ENCODE results near the gene RAF1. TPM values are rescaled to one million over a fixed set of nuclear protein-coding genes. Genes with fewer than 3 reads are reported as not detected.

The RAF1 gene
- total and polyA plus RNA-seq, 4 donors = 41.4 to 182 (median 80.5) TPM

DNA sequence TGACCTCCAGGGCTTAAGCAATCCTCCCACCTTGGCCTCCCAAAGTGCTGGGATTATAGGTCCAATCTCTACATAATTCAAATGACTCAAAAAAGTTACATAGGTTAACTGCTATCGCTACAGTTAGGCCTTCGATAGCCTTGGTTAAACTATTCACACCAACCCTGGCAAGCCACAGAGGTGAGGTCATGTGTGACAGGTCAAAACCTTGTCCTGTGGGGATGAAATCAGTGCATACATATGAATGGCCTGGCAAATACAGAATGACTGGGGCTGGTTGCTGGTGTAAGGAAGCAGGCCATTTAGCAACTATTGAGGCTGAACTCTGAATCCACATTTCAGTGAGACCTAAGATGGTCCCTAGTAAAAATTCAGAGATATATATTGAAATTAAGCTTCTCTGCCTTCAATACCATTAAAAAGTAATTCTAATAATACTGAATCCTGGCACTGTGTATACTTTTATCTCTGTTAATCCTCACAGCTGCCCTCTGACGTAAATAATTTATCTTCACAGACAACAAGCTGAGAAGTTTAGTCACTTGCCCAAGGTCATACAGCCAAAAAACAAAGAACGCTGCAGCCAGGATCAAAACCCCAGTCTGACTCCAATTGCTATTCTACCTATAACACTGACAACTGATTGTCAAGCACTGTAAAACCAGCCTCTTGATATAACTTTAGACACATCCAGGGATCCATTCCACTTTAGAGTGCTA lies 71.8 kb downstream of the RAF1 start:
- H3K27ac ChIP-seq (ENCODE audit: low read depth in 1 of 2, low read length in 1 of 2) = peak overlapping the region in 1 of 2 donors; percentile 70
- H3K9ac ChIP-seq (ENCODE audit: insufficient read depth in 1 of 2, low read length in 2 of 2) = no peak overlapping the region
- no peak for ATAC-seq (ENCODE audit: insufficient read depth, low FRiP score)
- WGBS, 2 donors = 94 to 96% methylated on average over 4 of the region's 4 CpGs
- H3K9me3 ChIP-seq (ENCODE audit: control insufficient read depth in 4 of 4, insufficient read depth in 3 of 4, low read length in 3 of 4) = no peaks in the 10 kb centered on the region
- DNase-seq = no peak
- TF ChIP-seq CTCF (IDR thresholded peaks at IDR 0.05; ENCODE audit: control extremely low read depth, extremely low read depth) = no peak
- peaks cover 0 to 3% (median 0%) of the 10 kb centered on the region in 5 donors for H3K4me1 ChIP-seq (ENCODE audit: control insufficient read depth in 5 of 5, insufficient read depth in 5 of 5, low read length in 5 of 5)
- peaks cover 34 to 47% (median 37%) of the 10 kb centered on the region in 4 donors for H3K36me3 ChIP-seq (ENCODE audit: control insufficient read depth in 4 of 4, insufficient read depth in 4 of 4, low read length in 4 of 4)
- H3K4me3 ChIP-seq = no peak overlapping the region
- H3K27me3 ChIP-seq (ENCODE audit: control insufficient read depth in 3 of 3, insufficient read depth in 3 of 3, low read length in 2 of 3) = no peaks in the 10 kb centered on the region

GRCh38 chr3:12591456-12591855 lies 72.5 kb downstream of the RAF1 start:
- Histone ChIP-seq H3K9ac (ENCODE audit: insufficient read depth in 1 of 2, low read length in 2 of 2) (no peak overlapping the region), H3K27me3 (ENCODE audit: control insufficient read depth in 3 of 3, insufficient read depth in 3 of 3, low read length in 2 of 3) (no peaks in the 10 kb centered on the region), H3K36me3 (ENCODE audit: control insufficient read depth in 4 of 4, insufficient read depth in 4 of 4, low read length in 4 of 4) (peaks cover 34 to 45% (median 38%) of the 10 kb centered on the region in 4 donors), H3K4me3 (no peak overlapping the region), H3K27ac (ENCODE audit: low read depth in 1 of 2, low read length in 1 of 2) (peak overlapping the region in 1 of 2 donors; percentile 70), H3K9me3 (ENCODE audit: control insufficient read depth in 4 of 4, insufficient read depth in 3 of 4, low read length in 3 of 4) (no peaks in the 10 kb centered on the region), H3K4me1 (ENCODE audit: control insufficient read depth in 5 of 5, insufficient read depth in 5 of 5, low read length in 5 of 5) (peaks cover 0 to 3% (median 0%) of the 10 kb centered on the region in 5 donors)
- ATAC-seq (ENCODE audit: insufficient read depth, low FRiP score) (no peak), DNase-seq (no peak)
- TF ChIP-seq CTCF (IDR thresholded peaks at IDR 0.05; ENCODE audit: control extremely low read depth, extremely low read depth) = no peak
- 96 to 97% methylated on average over 6 of the region's 6 CpGs for WGBS, 2 donors

DNA sequence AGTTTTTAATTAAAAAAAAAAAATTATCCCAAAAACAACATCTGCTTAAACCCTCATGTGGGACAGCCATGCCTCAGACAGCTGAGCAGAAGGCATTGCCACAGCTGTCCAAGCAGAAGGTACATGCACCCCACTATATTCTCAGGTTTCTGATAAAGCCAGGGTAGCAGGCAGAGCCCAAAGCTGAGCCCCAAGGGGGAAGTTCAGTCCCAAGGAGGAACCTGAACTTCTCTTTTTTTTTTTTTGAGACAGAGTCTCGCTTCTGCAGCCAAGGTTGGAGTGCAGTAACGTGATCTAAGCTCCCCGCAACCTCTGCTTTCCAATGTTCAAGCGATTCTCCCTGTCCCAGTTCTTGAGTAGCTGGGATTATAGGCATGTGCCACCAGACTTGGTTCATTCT lies 73.8 kb downstream of the RAF1 start:
- Histone ChIP-seq H3K9me3 (ENCODE audit: control insufficient read depth in 4 of 4, insufficient read depth in 3 of 4, low read length in 3 of 4) (no peaks in the 10 kb centered on the region), H3K36me3 (ENCODE audit: control insufficient read depth in 4 of 4, insufficient read depth in 4 of 4, low read length in 4 of 4) (peaks cover 31 to 45% (median 38%) of the 10 kb centered on the region in 4 donors), H3K4me1 (ENCODE audit: control insufficient read depth in 5 of 5, insufficient read depth in 5 of 5, low read length in 5 of 5) (peaks cover 0 to 3% (median 0%) of the 10 kb centered on the region in 5 donors), H3K9ac (ENCODE audit: insufficient read depth in 1 of 2, low read length in 2 of 2) (no peak overlapping the region), H3K4me3 (no peak overlapping the region), H3K27ac (ENCODE audit: low read depth in 1 of 2, low read length in 1 of 2) (no peak overlapping the region), H3K27me3 (ENCODE audit: control insufficient read depth in 3 of 3, insufficient read depth in 3 of 3, low read length in 2 of 3) (no peaks in the 10 kb centered on the region)
- no peak for ATAC-seq (ENCODE audit: insufficient read depth, low FRiP score)
- 54% methylated on average over 1 of the region's 4 CpGs; no CpG with 5 or more reads in 1 of the 2 donors for WGBS, 2 donors
- DNase-seq = no peak
- TF ChIP-seq CTCF (IDR thresholded peaks at IDR 0.05; ENCODE audit: control extremely low read depth, extremely low read depth) = no peak
